Esophagus squamous epithelium (tissue), 4 donors: ENCODE results near the gene ORC3.

Experiments used
- POLR2A ChIP-seq, 4 donors: fragments of 450-650 bp; IDR thresholded peaks; one replicate each; pipeline ENCODE4 v1.6.1; 2017; ENCODE audit warnings: antibody characterized with exemption in 4 of 4, mild to moderate bottlenecking in 4 of 4, moderate library complexity in 3 of 4
- TF ChIP-seq, protein P1 (sequence below), 6 experiments: fragments of 450-650 bp in 4 of 6; fragments of 200-600 bp in 2 of 6; sonication (generic) in 2 of 6; IDR thresholded peaks; one replicate each; pipeline ENCODE4 v1.5.1; 2016 to 2019; ENCODE audit warnings: antibody characterized with exemption in 6 of 6, mild to moderate bottlenecking in 4 of 6, moderate library complexity in 4 of 6

DNA sequence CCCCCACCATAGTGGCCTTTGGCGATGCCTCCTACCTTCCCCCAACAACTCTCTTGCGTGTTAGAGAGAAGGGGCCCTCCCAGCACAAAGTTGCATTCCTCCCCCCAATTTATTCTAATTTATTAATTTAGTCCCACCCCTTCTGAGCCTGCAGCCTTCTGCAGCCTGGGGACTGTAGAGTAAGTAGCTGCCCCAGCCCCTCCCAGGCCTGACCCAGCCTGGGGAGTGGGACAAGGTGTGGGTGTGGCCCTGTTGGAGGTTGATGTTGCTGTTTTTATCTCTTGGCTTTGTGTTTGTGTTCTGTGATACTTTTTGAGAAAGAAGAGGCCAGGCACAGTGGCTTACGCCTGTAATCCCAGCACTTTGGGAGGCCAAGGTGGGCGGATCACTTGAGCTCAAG, 49.4 kb downstream of the ORC3 start:
- TF ChIP-seq, protein P1, sequence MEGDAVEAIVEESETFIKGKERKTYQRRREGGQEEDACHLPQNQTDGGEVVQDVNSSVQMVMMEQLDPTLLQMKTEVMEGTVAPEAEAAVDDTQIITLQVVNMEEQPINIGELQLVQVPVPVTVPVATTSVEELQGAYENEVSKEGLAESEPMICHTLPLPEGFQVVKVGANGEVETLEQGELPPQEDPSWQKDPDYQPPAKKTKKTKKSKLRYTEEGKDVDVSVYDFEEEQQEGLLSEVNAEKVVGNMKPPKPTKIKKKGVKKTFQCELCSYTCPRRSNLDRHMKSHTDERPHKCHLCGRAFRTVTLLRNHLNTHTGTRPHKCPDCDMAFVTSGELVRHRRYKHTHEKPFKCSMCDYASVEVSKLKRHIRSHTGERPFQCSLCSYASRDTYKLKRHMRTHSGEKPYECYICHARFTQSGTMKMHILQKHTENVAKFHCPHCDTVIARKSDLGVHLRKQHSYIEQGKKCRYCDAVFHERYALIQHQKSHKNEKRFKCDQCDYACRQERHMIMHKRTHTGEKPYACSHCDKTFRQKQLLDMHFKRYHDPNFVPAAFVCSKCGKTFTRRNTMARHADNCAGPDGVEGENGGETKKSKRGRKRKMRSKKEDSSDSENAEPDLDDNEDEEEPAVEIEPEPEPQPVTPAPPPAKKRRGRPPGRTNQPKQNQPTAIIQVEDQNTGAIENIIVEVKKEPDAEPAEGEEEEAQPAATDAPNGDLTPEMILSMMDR (IDR thresholded peaks at IDR 0.05), result no peak
- no peak for TF ChIP-seq POLR2A (IDR thresholded peaks at IDR 0.05)
